WTC11 (cell line): ENCODE data around the gene HNRNPLL. TPM values are rescaled to one million over a fixed set of nuclear protein-coding genes. Genes with fewer than 3 reads are reported as not detected.
"Not testable (repeated sequence)": the region's sequence is repeated elsewhere in the genome, so short reads cannot be mapped to it uniquely, and the experiment has no call there.

Experiments used
- ATAC-seq: fragments of 200-7000 bp; cut with Tn5 transposase; 2 replicates; pipeline ENCODE4 v1.10.0; 2021; ENCODE audit warnings: mild to moderate bottlenecking, moderate library complexity
- CTCF ChIA-PET: fragments of 300-600 bp; sonication (Branson Sonifier 250); formaldehyde crosslinking; loops from one replicate; lab custom pipeline; 2021; ENCODE audit warnings: antibody characterized with exemption; lab: Charles Lee
- POLR2A ChIA-PET: fragments of 350-600 bp; sonication (Branson Sonifier 250); formaldehyde crosslinking; loops from one replicate; lab custom pipeline; 2021; ENCODE audit warnings: antibody characterized with exemption; lab: Charles Lee
- DNase-seq: peaks from one replicate; pipeline ENCODE4 v3.0.0; 2021; ENCODE audit warnings: low spot score
- H3K27ac Mint-ChIP-seq: 2 replicates; pipeline ENCODE4 v1.8.0; 2021; ENCODE audit warnings: mixed read lengths
- H3K27me3 Mint-ChIP-seq: 2 replicates; pipeline ENCODE4 v1.8.0; 2021; ENCODE audit warnings: low read depth, mild to moderate bottlenecking, moderate library complexity, mixed read lengths
- H3K36me3 Mint-ChIP-seq: 2 replicates; pipeline ENCODE4 v1.8.0; 2021; ENCODE audit warnings: mixed read lengths
- H3K4me1 Mint-ChIP-seq: 2 replicates; pipeline ENCODE4 v1.8.0; 2022; ENCODE audit warnings: mixed read lengths
- H3K4me3 Mint-ChIP-seq: 2 replicates; pipeline ENCODE4 v1.8.0; 2021; ENCODE audit warnings: mild to moderate bottlenecking, moderate library complexity, mixed read lengths
- H3K9me3 Mint-ChIP-seq: 2 replicates; pipeline ENCODE4 v1.8.0; 2021; ENCODE audit warnings: mixed read lengths
- ATF3 ChIP-seq: sonication (generic); formaldehyde crosslinking; conservative IDR thresholded peaks from 2 replicates; pipeline ENCODE4 v1.8.1; 2022; ENCODE audit warnings: mild to moderate bottlenecking, missing genetic modification reagents
- E2F4 ChIP-seq: sonication (generic); formaldehyde crosslinking; IDR thresholded peaks from 2 replicates; pipeline ENCODE4 v1.8.1; 2022; ENCODE audit warnings: low read depth, mild to moderate bottlenecking, moderate library complexity, missing genetic modification reagents, borderline replicate concordance
- MAX ChIP-seq: sonication (generic); formaldehyde crosslinking; IDR thresholded peaks from 2 replicates; pipeline ENCODE4 v1.8.0; 2022; ENCODE audit warnings: mild to moderate bottlenecking, missing genetic modification reagents
- NFE2L1 ChIP-seq: sonication (generic); formaldehyde crosslinking; IDR thresholded peaks from 2 replicates; pipeline ENCODE4 v1.8.1; 2023; ENCODE audit warnings: missing genetic modification reagents
- NR2C2 ChIP-seq: sonication (generic); formaldehyde crosslinking; IDR thresholded peaks from 2 replicates; pipeline ENCODE4 v1.8.0; 2022; ENCODE audit warnings: mild to moderate bottlenecking, missing genetic modification reagents
- RORB ChIP-seq: fragments of 250-450 bp; sonication (Bioruptor Pico); IDR thresholded peaks from 2 replicates; pipeline ENCODE4 v1.9.0; 2021; ENCODE audit warnings: mild to moderate bottlenecking
- SP1 ChIP-seq: sonication (generic); formaldehyde crosslinking; conservative IDR thresholded peaks from 2 replicates; pipeline ENCODE4 v1.8.1; 2022; ENCODE audit warnings: missing genetic modification reagents
- STAT6 ChIP-seq: sonication (generic); formaldehyde crosslinking; conservative IDR thresholded peaks from 2 replicates; pipeline ENCODE4 v1.8.1; 2023; ENCODE audit warnings: mild to moderate bottlenecking, low read depth, missing genetic modification reagents, moderate library complexity
- USF1 ChIP-seq: sonication (generic); formaldehyde crosslinking; IDR thresholded peaks from 2 replicates; pipeline ENCODE4 v1.8.0; 2022; ENCODE audit warnings: mild to moderate bottlenecking, missing genetic modification reagents
- ZMAT4 ChIP-seq: fragments of 250-450 bp; sonication (Bioruptor Pico); IDR thresholded peaks from 2 replicates; pipeline ENCODE4 v1.9.0; 2021; ENCODE audit warnings: mild to moderate bottlenecking
- ZNF232 ChIP-seq: sonication (generic); formaldehyde crosslinking; IDR thresholded peaks from 2 replicates; pipeline ENCODE4 v1.8.0; 2022; ENCODE audit warnings: mild to moderate bottlenecking, missing genetic modification reagents
- ZNF396 ChIP-seq: fragments of 250-450 bp; sonication (Bioruptor Pico); IDR thresholded peaks from 2 replicates; pipeline ENCODE4 v1.8.0; 2021; ENCODE audit warnings: mild to moderate bottlenecking, moderate library complexity, borderline replicate concordance
- ZNF416 ChIP-seq: fragments of 250-450 bp; sonication (Bioruptor Pico); IDR thresholded peaks from 2 replicates; pipeline ENCODE4 v1.9.0; 2021; ENCODE audit warnings: mild to moderate bottlenecking, inconsistent platforms
- ZNF425 ChIP-seq: fragments of 250-450 bp; sonication (Bioruptor Pico); conservative IDR thresholded peaks from 2 replicates; pipeline ENCODE4 v1.9.0; 2021; ENCODE audit warnings: mild to moderate bottlenecking
- ZNF671 ChIP-seq: fragments of 250-450 bp; sonication (Bioruptor Pico); IDR thresholded peaks from 2 replicates; pipeline ENCODE4 v1.8.0; 2021; ENCODE audit warnings: mild to moderate bottlenecking
- total RNA-seq: library from RNA; stranded (reverse); gene quantifications from 3 replicates; pipeline ENCODE4 v1.2.3, GENCODE V29; 2021

Gene HNRNPLL
- total RNA-seq, 1 experiment from 2014 or later, result 65.3 TPM

- Mint-ChIP-seq H3K27me3 (no peaks in the 10 kb centered on the region), H3K9me3 (peaks cover 6% of the 10 kb centered on the region)
- TF ChIP-seq USF1 (CRISPR knock-in tag) (no peak), ZNF396 (CRISPR knock-in tag) (no peak), ATF3 (CRISPR knock-in tag) (no peak), ZNF232 (CRISPR knock-in tag) (no peak), MAX (CRISPR knock-in tag) (no peak), ZNF416 (CRISPR knock-in tag) (no peak), STAT6 (CRISPR knock-in tag) (no peak), E2F4 (CRISPR knock-in tag) (no peak), SP1 (CRISPR knock-in tag) (no peak), ZNF425 (no peak), NR2C2 (CRISPR knock-in tag) (no peak), RORB (no peak), ZMAT4 (CRISPR knock-in tag) (no peak), ZNF671 (CRISPR knock-in tag) (no peak), NFE2L1 (CRISPR knock-in tag) (no peak)
- TF ChIP-seq, all 79 proteins: peak for 0
- ChIA-PET POLR2A (no interaction called here), CTCF (no interaction called here)
- no peaks in the 10 kb centered on the region for H3K36me3 Mint-ChIP-seq
- peaks cover 18% of the 10 kb centered on the region for H3K4me1 Mint-ChIP-seq
- no peak for DNase-seq
- no peak overlapping the region for H3K4me3 Mint-ChIP-seq
- H3K27ac Mint-ChIP-seq, result no peak overlapping the region
- no peak for ATAC-seq
These were observed 8.4 kb upstream of the HNRNPLL start for GRCh38 chr2:38610851-38611801.

- H3K36me3 Mint-ChIP-seq, DNase-seq, H3K9me3 Mint-ChIP-seq, H3K4me3 Mint-ChIP-seq, H3K27ac Mint-ChIP-seq, H3K27me3 Mint-ChIP-seq, ATAC-seq, POLR2A ChIA-PET, CTCF ChIA-PET: not testable (repeated sequence)
- H3K4me1 Mint-ChIP-seq, result peaks cover 20% of the 10 kb centered on the region
These were observed 6.5 kb upstream of the HNRNPLL start for GRCh38 chr2:38609246-38609645.
